Body of pancreas (tissue), 4 donors: ENCODE data around the gene PIEZO1. TPM values are rescaled to one million over a fixed set of nuclear protein-coding genes. Genes with fewer than 3 reads are reported as not detected.

Experiments
- ATAC-seq: fragments of 150-250 bp; one replicate; pipeline ENCODE4 v1.9.1; 2016
- DNase-seq, 4 donors: peaks; one replicate each; pipeline ENCODE4 v3.0.0-alpha.2; 2019
- H3K27ac ChIP-seq, 4 donors: fragments of 200-600 bp; sonication (generic); 1 replicate in 3 of 4; 2 replicates in 1 of 4; pipeline versions ENCODE4 v1.5.1 to v1.6.1; 2016 to 2019; ENCODE audit warnings: mild to moderate bottlenecking in 1 of 4, mixed read lengths in 1 of 4, moderate library complexity in 1 of 4
- H3K27me3 ChIP-seq, 2 donors: fragments of 200-600 bp; sonication (generic); one replicate each; pipeline ENCODE4 v1.6.0; 2016; ENCODE audit warnings: mild to moderate bottlenecking in 1 of 2
- H3K36me3 ChIP-seq, 2 donors: fragments of 200-600 bp; sonication (generic); replicated peaks in 1 of 2; 2 replicates each; pipeline ENCODE4 v1.5.1; 2016; ENCODE audit warnings: low read depth in 2 of 2; ENCODE audit not compliant: insufficient read depth in 1 of 2
- H3K4me1 ChIP-seq: fragments of 200-600 bp; sonication (generic); one replicate; pipeline ENCODE4 v1.6.0; 2016
- H3K4me3 ChIP-seq, 2 donors: fragments of 200-600 bp; sonication (generic); 1 replicate in 1 of 2; 2 replicates in 1 of 2; pipeline ENCODE4 v1.5.1; 2016 to 2019
- H3K9me3 ChIP-seq, 3 donors: fragments of 200-600 bp; sonication (generic); 1 replicate in 2 of 3; 2 replicates in 1 of 3; pipeline ENCODE4 v1.5.1; 2016
- POLR2A ChIP-seq, 3 donors: fragments of 450-650 bp; IDR thresholded peaks; one replicate each; pipeline ENCODE4 v1.6.1; 2016; ENCODE audit warnings: antibody characterized with exemption in 3 of 3, mild to moderate bottlenecking in 2 of 3
- WGBS, 2 donors: methylation state at CpG; one replicate each; pipeline ENCODE4 v1.1.5; 2017; 5-methylcytosine and 5-hydroxymethylcytosine counted together
- intact Hi-C: fragments of 100-400 bp; cut with DNase I; formaldehyde crosslinking; loops from one replicate; pipeline ENCODE4 v1.15.1; 2023
- total RNA-seq, 2 donors: library from RNA; depleted of rRNA; stranded (reverse); fragments of >200 nt; gene quantifications; one replicate each; pipeline ENCODE4 v1.1.0, GENCODE V29; 2016
- TF ChIP-seq, protein P1 (sequence below), 7 experiments: fragments of 450-650 bp in 4 of 7; fragments of 200-600 bp in 3 of 7; sonication (generic) in 3 of 7; IDR thresholded peaks; one replicate each; pipeline ENCODE4 v1.5.1; 2016 to 2019; ENCODE audit warnings: antibody characterized with exemption in 7 of 7

PIEZO1 gene
- total RNA-seq, 2 donors from 2014 or later, result 61.0 to 269 TPM

DNA sequence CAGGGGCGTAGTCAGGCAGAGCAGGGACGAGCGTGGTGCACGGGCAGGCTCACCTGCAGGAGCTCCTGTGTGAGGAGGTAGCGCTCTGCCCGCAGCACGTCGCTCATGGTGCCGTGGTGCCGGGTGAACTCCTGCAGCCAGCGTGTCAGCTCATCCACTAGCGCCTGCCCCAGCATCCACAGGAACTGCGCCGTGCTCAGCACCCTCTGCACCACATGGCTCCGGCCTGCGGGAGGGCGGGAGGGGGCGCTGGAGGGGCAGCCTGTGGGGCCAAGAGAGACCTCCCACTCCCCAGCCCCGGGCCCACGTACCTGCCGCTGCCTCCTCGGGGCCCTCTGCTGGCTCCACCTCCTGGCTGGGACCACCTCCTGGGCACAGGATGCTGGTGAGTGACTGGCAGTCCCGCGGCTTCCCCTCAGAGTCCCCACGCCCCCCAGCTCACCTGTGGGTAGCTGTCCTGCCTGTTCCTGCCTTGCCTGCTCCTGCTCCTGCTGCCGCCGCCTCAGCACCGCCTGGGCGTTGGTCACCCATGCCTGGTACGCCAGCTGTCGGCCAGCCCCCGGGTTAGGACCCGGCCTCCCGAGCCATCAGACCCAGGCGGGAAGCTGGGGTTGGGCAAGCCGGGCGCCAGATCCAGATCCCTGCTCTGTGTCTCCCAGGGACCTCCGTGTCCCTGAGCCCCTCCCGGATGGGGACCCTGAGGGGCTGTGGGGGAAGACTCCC is 62.1 kb downstream of the PIEZO1 start:
- no peak overlapping the region for H3K4me3 ChIP-seq
- ATAC-seq (no peak), DNase-seq (no peak)
- H3K27me3 ChIP-seq, result no peaks in the 10 kb centered on the region
- TF ChIP-seq, protein P1, sequence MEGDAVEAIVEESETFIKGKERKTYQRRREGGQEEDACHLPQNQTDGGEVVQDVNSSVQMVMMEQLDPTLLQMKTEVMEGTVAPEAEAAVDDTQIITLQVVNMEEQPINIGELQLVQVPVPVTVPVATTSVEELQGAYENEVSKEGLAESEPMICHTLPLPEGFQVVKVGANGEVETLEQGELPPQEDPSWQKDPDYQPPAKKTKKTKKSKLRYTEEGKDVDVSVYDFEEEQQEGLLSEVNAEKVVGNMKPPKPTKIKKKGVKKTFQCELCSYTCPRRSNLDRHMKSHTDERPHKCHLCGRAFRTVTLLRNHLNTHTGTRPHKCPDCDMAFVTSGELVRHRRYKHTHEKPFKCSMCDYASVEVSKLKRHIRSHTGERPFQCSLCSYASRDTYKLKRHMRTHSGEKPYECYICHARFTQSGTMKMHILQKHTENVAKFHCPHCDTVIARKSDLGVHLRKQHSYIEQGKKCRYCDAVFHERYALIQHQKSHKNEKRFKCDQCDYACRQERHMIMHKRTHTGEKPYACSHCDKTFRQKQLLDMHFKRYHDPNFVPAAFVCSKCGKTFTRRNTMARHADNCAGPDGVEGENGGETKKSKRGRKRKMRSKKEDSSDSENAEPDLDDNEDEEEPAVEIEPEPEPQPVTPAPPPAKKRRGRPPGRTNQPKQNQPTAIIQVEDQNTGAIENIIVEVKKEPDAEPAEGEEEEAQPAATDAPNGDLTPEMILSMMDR (IDR thresholded peaks at IDR 0.05), result no peak
- no peak for TF ChIP-seq POLR2A (IDR thresholded peaks at IDR 0.05)
- H3K36me3 ChIP-seq, result peaks cover 0 to 11% of the 10 kb centered on the region in 2 donors
- H3K9me3 ChIP-seq, result no peaks in the 10 kb centered on the region
- no peaks in the 10 kb centered on the region for H3K4me1 ChIP-seq
- H3K27ac ChIP-seq, result no peak overlapping the region
- intact Hi-C loops, result no loop called here
- WGBS, 2 donors, result 91 to 96% methylated on average over 9 to 35 of the region's 39 CpGs

DNA sequence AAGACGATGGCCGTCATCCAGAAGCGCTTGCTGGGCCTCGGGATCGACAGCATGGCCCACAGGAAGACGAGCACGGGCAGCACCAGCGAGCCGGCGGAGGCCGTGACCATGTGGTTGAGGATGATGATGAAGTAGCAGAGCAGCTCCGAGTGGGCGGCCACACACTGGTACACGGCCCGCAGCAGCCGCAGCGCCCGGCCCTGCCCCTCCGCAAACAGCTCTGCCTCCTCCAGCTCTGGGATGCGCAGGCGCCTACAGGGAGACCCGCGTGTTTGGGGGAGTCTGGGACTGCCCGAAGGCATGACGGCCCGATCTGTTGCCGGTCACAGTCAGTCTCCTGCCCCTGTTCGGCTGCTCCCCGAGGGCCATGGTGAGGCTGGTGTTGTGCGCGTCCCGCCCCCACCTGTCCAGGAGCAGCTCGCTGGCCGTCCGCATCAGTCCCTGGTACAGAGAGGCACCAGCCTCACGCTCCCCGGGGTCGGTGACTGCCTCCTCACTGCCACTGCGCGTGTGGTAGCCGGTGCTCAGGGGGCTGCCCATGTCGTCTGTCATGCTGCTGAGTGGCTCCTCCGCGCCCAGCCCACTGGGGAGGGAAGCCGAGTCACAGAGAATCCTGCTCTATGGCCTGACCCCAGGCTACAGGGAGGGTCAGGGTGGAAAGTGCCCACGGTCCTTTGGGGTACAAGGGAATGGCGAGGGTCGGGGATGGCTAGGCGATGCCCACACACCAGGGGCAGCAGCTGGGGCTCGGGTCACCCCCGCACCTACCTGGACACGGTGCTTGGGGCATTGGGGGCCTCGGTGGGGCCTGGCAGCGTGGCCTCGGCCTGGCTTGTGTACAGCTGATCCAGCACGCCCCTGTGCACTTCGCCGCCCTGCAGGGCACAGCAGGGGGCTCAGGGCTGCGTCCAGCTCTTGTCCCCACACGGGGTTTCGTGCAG is 62.9 kb downstream of the PIEZO1 start:
- 91 to 95% methylated on average over 32 to 49 of the region's 61 CpGs for WGBS, 2 donors
- ATAC-seq (no peak), DNase-seq (no peak)
- TF ChIP-seq, protein P1 (IDR thresholded peaks at IDR 0.05), result no peak
- TF ChIP-seq POLR2A (IDR thresholded peaks at IDR 0.05), result no peak
- H3K27ac ChIP-seq, result no peak overlapping the region
- intact Hi-C loops, result no loop called here
- peaks cover 0 to 13% of the 10 kb centered on the region in 2 donors for H3K36me3 ChIP-seq
- no peaks in the 10 kb centered on the region for H3K4me1 ChIP-seq
- H3K27me3 ChIP-seq, result no peaks in the 10 kb centered on the region
- no peaks in the 10 kb centered on the region for H3K9me3 ChIP-seq
- no peak overlapping the region for H3K4me3 ChIP-seq

DNA sequence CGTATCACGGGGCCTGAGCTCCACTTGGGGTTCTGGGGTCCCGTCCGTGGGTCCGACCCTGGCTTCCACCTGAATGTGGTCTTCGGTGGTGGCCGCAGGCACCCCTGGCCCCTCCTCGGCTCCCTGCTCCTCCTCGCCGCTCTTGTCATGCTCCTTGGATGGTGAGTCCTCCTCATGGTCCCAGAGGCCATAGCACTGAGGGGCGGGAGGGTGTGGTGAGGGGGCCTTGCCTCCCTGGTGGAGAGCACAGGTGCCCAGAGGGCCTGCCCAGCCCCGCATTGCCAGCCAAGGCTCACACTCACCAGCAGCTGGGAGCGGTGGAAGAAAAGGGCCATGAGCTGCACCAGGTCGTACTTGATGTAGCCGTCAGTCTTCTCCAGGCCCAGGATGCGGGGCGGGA is 63.8 kb downstream of the PIEZO1 start:
- Histone ChIP-seq H3K27me3 (no peaks in the 10 kb centered on the region), H3K36me3 (peaks cover 3 to 18% of the 10 kb centered on the region in 2 donors), H3K4me1 (no peaks in the 10 kb centered on the region), H3K9me3 (no peaks in the 10 kb centered on the region), H3K4me3 (no peak overlapping the region), H3K27ac (no peak overlapping the region)
- WGBS, 2 donors, result 93 to 99% methylated on average over 13 to 16 of the region's 17 CpGs
- ATAC-seq (no peak), DNase-seq (no peak)
- intact Hi-C loops, result no loop called here
- TF ChIP-seq, protein P1 (IDR thresholded peaks at IDR 0.05), result no peak
- no peak for TF ChIP-seq POLR2A (IDR thresholded peaks at IDR 0.05)

DNA sequence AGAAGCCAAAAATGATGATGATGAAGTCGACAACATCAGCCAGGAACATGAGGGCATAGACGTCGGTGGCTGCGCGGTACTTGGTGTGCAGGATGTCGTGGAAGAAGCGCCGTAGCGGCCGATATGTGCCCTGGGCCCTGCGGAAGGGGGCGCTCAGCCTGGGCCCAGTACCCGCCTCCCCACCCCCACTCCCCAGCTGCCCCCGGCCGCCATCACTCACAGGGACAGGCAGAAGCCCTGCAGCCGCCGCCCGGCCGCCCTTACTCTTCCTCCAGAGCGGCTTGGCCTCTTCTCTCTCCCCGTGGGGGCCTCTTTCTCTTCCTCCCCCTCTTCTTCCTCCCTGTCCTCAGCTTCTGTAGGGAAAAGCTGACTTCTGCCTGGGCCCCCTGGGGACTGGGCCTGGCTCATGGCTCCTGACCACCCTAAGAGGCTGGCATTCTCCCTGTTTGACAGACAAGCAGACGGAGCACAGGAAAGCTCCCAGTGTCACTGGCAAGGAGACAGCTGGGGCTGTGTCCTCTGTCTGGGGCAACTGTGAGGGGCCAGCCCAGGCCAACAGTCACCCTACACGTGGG is 64.5 kb downstream of the PIEZO1 start:
- ATAC-seq (no peak), DNase-seq (no peak)
- no peaks in the 10 kb centered on the region for H3K27me3 ChIP-seq
- H3K4me1 ChIP-seq, result no peaks in the 10 kb centered on the region
- H3K9me3 ChIP-seq, result no peaks in the 10 kb centered on the region
- TF ChIP-seq, protein P1 (IDR thresholded peaks at IDR 0.05), result no peak
- TF ChIP-seq POLR2A (IDR thresholded peaks at IDR 0.05), result no peak
- no peak overlapping the region for H3K27ac ChIP-seq
- H3K36me3 ChIP-seq, result peaks cover 10 to 25% of the 10 kb centered on the region in 2 donors
- no peak overlapping the region for H3K4me3 ChIP-seq
- intact Hi-C loops, result no loop called here
- 90 to 93% methylated on average over 19 to 21 of the region's 23 CpGs for WGBS, 2 donors
